CD4-positive, alpha-beta T cell treated with Interleukin-17A for 4 hours (primary cell): ENCODE measurements around the gene TFDP1.
"Not testable (repeated sequence)": the region's sequence is repeated elsewhere in the genome, so short reads cannot be mapped to it uniquely, and the experiment has no call there.

Experiments used
- DNase-seq: peaks from one replicate; pipeline ENCODE4 v3.0.0-alpha.2; 2020; ENCODE audit warnings: mixed read lengths

The TFDP1 gene

GRCh38 chr13:113576597-113576996, 8.0 kb upstream of the TFDP1 start:
- no peak for DNase-seq

GRCh38 chr13:113577881-113578435, 6.6 kb upstream of the TFDP1 start:
- DNase-seq, result no peak

DNA sequence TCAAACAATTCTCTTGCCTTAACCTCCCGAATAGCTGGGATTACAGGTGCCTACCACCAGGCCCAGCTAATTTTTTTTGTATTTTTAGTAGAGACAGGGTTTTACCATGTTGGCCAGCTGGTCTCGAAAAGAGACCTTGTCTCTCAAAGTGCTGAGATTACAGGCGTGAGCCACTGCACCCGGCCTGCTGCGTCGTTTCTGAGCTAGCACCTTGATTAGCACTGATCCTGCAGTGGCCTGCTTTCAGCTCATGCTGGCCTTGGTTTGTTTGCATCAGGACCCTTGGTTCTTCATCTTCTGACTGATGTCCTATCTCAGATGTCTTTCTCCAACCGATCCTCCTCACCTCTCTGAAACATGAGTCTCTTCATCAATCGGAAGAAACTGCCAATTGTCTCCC, 4.9 kb upstream of the TFDP1 start:
- DNase-seq, result no peak

- DNase-seq, result no peak
Observed at GRCh38 chr13:113581871-113582270, 2.7 kb upstream of the TFDP1 start.

GRCh38 chr13:113582841-113583631, 1.5 kb upstream of the TFDP1 start:
- no peak for DNase-seq

- DNase-seq, result peak; percentile 11
Observed at GRCh38 chr13:113584870-113585671, 518 bp downstream of the TFDP1 start.

DNA sequence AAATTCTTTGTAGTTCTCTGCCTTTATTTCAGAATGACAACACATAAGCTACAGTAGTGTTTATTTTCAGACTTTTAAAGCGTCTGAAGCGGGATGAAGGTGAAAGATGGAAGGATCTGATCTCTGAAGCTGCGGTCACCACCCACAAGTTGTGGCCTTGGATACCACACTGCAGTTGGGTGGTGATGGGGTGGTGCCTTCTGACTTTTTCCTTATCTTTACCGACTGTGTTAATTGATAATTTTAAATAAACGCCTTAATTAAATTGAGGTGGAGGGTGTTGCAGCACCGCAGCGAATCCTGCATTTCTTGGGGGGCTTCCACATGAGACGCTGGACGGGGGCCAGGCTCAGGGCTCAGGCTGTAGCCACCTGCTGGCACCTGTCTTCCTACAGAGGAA, 1.3 kb downstream of the TFDP1 start:
- no peak for DNase-seq

DNA sequence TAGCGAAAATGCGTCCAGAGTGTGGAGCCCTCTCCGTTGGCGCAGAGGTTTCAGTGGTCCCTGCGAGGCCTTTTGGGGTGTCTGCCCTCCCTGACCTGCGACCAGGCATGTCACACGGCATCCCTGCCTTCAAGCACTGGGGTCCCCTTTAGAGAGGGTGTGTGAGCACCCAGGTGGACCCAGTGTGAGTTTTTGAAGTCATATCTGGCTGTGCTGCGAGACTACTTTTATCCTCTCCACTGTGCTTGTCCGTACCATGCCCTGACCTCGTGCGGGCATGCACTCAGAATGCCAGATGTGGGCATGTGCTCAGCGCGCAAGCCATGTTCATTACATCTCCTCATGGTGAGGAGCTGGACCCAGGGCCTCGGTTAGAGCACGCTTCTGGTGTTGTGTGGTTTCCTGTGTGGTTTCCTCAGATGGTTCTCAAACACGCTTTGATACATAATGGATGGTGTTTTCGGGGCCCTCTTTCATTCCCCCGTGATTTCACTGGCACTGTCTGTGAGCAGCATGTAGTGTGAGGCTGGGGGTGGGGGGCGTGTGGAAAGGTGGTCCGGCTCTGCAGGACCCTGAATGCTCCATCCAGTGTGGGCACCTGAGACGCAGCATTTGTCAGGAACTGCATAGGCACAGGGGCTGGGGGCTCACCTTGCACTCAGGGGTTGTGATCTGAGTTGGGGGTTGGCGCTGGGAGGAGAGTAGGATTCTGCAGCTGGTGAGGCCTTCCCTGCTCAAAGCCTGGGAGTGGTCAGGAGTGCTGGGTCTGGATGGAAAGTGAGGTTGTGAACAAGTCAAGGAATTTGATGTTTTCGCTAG, 2.3 kb downstream of the TFDP1 start:
- DNase-seq, result no peak

DNA sequence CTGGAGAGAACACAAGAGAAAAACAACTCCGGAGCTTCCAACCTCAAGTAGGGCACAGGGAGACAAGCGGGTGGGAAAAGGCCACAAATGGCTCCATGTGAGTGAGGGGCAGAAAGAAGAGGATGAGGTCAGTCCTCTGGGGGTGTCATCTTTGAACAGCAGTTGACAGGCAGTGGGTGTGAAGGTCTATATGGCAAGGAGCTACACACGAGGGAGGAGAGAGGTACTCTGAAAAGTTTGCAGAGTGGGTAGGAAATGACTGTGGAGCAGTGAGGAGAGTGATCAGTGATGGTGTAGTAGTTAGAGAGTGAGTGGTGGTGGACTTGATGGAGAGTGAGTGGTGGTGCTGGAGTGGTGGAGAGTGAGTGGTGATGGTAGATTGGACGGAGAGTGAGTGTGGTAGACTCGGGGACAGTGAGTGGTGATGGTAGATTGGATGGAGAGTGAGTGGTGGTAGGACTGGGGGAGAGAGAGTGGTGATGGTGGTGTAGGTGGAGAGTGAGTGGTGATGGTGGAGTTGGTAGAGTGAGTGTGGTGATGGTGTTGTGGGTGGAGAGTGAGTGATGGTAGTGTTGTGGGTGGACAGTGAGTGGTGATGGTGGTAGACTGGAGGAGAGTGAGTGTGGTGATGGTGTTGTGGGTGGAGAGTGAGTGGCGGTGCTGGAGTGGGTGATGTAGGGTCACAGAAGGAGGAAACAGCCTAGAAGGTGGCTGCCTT, 4.0 kb downstream of the TFDP1 start:
- no peak for DNase-seq

- no peak for DNase-seq
Observed at GRCh38 chr13:113589251-113589960, 4.9 kb downstream of the TFDP1 start.

DNA sequence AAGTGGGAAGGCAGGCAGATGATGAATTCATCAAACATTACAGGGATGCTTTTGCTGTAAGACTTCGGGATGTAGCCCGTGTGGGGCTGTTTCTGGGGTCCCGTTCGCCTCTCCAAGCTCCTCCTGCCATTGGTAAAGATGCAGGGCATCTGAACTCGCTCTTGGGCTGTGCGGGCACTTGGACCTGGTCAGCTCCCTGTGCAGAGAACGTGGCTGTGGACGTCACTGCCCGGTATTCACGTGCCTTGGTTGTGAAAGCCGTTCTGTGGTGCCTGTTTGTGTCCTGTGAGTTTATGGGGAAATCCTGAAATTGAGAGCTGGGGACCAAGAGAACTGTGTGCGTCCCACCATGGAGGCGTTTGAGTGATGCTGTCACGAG, 5.4 kb downstream of the TFDP1 start:
- DNase-seq, result no peak

DNA sequence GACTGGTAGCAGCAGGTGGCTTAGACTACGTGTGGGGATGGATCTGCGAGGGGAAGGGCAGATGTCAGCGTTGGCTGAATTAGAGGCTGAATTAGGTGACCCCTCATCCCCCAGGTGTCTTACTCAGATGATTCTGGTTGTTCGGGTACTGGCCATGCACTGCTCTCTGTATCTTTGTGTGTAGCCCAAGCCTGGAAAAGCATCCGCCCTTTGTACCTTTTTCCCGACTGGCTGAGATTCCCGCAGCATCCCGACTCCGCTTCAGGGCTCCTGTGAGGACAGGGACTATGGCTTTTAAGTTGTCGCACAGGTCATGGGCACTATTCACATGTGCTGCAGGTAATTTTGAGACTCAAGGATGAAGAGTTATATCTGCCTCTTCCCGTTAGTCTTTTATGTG, 7.2 kb downstream of the TFDP1 start:
- DNase-seq, result no peak

DNA sequence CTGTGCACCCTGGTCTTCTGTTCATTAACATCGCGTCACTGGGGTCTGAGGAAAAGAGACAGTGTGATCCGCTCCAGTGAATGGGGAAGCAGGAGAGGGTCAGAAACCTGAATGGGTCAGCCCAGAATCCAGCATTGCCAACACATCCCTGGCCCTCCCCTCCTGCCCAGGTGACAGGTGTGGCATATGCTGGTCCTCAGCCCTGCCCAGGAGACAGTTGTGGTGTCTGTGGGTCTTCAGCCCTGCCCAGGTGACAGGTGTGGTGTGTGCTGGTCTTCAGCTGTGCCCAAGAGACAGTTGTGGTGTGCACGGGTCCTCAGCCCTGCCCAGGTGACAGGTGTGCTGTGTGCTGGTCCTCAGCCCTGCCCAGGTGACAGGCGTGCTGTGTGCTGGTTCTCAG, 8.0 kb downstream of the TFDP1 start:
- DNase-seq, result no peak

DNA sequence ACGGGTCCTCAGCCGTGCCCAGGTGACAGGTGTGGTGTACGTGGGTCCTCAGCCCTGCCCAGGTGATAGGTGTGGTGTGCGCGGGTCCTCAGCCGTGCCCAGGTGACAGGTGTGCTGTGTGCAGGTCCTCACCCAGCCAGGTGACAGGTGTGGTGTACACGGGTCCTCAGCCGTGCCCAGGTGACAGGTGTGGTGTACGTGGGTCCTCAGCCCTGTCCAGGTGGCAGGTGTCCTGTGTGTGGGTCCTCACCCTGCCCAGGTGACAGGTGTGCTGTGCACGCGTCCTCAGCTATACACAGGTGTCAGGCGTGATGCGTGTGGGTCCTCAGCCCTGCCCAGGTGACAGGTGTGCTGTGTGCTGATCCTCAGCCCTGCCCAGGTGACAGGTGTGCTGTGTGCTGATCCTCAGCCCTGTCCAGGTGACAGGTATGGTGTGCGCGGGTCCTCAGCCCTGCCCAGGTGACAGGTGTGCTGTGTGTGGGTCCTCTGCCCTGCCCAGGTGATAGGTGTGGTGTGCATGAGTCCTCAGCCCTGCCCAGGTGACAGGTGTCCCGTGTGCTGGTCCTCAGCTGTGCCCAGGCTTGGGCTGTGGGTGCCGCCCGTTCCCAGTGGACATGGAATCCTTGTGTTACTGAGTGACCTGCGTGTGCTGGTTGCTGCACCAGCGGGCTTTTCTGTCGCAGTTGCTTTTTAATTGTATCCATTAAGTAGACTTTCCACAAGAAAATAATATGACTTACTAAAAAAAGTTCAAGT, 9.7 kb downstream of the TFDP1 start:
- DNase-seq, result not testable (repeated sequence)

GRCh38 chr13:113595131-113595530, 10.6 kb downstream of the TFDP1 start:
- no peak for DNase-seq

- DNase-seq, result no peak
Observed at GRCh38 chr13:113596321-113597200, 12.0 kb downstream of the TFDP1 start.

- DNase-seq, result no peak
Observed at GRCh38 chr13:113597391-113598080, 13.0 kb downstream of the TFDP1 start.

- no peak for DNase-seq
Observed at GRCh38 chr13:113598081-113598410, 13.5 kb downstream of the TFDP1 start.

DNA sequence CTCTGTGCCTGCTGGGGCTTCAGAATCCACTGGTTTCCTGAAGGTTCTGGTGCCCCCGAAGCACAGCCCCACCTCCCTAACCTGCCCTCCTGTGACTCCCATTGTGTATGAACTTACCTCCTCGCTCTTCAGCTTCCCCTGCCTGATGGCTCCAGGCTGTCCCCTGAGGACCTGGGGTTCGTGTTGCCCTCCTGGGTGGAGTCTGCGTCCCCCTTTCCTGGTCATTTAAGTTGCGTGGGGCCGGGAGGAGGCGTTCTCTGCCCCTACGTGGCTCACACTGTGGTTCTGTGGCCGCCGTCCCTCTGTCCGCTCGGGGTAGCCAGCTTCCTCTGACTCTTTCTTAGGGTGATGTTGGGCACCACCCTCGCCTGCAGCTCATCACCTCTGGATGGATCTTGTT, 13.9 kb downstream of the TFDP1 start:
- no peak for DNase-seq
